GM21717 (cell line): ENCODE data around the gene ARHGEF9.
A peak's percentile ranks its signal among the peaks of the same experiment; 100 is the strongest.
"Not testable (repeated sequence)": the region's sequence is repeated elsewhere in the genome, so short reads cannot be mapped to it uniquely, and the experiment has no call there.

Experiments
- ATAC-seq: cut with Tn5 transposase; IDR thresholded peaks from one replicate; pipeline ENCODE4 v1.9.1; 2021; ENCODE audit warnings: mild to moderate bottlenecking, moderate library complexity; ENCODE audit not compliant: unreplicated experiment

ARHGEF9 gene

DNA sequence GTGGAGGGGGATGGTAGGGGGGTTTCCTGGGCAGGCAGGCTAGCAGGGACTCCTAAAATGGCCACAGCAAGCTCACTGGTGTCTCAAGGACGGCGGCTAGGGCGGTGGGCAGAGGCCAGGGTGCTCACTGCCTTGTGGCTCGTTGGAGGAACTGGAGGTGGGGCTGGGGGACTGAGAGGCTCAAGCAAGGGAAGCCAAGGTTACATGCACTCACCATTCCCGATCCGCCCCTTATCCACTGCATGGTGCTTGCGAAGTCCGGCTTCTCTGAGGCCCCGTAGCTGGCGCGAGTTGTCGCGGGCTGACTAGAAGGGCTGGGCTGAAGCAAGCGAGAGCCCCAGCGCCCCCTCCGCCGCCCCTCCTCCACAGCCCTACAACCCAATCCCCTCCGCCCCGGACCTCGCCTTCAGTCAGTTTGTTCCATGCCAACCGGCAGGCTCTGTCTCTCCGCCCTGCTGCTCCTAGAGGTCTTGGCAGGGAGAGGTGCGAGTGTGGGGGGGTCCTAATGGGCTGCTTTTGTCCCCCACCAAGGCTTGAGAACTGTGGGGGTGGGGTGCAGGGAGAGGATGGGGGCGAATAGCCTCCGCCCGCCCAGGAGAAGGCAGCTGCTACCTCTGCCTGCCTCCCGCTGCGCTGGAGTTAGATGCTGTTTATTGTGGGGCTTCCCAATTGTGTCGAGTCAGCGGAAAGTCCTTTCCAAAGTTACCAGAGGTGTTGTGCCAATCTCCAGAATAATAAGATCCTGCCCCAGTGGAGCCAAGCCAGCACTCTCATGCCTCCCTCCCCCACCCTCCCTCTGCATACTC is at the start of gene ARHGEF9:
Gene ARHGEF9 (minus strand): TSS at position 313 of the 806 bp plus-strand sequence. CDS start 69 bp downstream, at position 244.
- ATAC-seq: no peak

DNA sequence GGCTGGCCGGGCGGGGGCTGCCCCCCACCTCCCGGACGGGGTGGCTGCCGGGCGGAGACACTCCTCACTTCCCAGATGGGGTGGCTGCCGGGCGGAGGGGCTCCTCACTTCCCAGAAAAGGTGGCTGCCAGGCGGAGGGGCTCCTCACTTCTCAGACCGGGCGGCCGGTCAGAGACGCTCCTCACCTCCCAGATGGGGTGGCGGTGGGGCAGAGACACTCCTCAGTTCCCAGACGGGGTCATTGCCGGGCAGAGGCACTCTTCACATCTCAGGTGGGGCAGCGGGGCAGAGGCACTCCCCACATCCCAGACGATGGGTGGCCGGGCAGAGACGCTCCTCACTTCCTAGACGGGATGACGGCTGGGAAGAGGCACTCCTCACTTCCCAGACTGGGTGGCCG is 40.4 kb upstream of the ARHGEF9 start:
- not testable (repeated sequence) for ATAC-seq

DNA sequence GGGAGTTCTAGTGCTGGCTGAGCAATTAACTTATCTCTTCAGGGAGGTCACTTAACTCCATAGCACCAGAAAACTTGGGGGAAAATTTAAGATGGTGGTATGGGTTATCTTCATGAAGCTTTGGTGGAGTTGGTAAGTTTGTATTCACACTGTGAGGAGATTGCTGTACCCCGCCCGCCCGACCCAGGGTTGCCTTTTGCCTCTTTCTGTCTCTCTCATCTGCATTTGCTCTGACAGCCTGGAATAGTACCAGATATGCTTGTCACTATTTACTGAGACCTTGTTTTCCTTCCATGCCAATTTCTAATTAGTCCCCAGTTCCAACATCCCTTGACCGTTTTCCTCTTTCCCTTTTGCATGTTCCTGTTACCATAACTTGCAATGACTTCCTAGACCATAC is 33.1 kb upstream of the ARHGEF9 start:
- ATAC-seq: no peak

DNA sequence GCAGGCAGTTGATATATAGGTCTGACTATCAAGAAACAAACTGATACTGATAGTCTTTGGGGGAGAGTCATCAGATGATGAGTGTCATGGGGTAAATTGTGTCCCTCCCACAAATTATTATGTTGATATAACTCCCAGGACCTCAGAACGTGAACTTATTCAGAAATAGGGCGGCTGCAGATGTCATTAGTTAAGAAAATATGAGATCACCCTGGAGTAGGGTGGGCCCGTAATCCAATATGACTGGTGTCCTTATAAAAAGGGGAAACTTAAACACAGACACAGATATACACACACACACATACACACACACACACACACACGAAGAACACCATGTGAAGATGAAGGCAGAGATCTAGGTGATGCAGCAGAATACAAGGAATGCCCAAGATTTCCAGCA is 32.7 kb upstream of the ARHGEF9 start:
- ATAC-seq: no peak

DNA sequence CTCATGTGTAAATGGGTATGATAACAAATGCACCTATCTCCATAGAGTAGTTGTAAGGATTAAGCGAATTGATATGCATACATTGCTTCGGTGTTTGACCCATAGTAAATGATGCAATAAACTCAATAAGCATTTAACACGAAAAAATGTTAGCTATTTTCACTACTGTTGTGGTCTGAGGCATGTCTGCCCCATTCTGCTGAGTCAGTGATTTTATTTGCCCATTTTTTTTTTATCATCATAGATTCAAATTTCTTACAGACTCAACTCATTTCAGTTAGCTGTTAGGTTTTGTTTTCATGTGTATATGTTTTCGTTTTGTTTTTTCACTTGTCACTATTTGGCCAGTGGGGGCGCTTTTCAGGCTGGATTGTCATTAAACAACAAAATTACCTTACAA is 27.8 kb upstream of the ARHGEF9 start:
- ATAC-seq: no peak

DNA sequence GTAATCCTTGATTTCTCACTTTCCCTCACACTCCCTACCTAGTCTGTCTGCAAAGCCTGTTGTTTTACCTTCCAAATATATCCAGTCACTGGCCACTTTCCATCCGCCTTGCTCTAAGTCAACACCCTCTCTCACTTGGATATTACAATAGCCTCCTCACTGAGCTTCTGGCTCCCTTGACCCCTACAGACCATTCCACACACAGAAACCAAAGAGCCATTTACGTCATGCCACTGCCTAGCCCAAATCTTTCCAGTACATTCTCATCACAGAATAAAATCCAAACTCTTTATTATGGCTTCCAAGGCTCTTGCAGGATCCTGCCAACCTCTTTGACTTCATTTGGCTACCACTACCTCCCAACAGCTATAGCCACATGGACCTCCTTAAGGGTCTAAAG is 25.7 kb upstream of the ARHGEF9 start:
- no peak for ATAC-seq

DNA sequence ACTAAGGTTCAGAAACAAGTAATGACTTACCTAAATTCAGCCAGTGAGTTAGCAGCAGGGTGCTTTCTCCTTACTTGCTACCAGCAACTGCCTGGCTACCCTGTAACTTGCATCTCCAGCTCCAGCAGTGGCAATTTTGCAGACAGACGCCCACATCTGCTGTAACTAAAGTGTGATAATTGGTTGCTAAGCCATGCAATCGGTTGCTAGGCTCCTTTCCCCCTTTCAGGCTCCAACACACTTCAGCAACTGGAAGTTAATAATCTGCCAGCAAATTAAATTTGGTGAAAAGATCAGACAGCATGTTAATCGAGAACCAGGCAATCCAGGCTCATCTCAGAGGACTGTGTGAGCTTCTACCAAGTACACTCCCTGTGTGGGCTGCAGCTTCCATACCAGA is 24.2 kb upstream of the ARHGEF9 start:
- no peak for ATAC-seq

DNA sequence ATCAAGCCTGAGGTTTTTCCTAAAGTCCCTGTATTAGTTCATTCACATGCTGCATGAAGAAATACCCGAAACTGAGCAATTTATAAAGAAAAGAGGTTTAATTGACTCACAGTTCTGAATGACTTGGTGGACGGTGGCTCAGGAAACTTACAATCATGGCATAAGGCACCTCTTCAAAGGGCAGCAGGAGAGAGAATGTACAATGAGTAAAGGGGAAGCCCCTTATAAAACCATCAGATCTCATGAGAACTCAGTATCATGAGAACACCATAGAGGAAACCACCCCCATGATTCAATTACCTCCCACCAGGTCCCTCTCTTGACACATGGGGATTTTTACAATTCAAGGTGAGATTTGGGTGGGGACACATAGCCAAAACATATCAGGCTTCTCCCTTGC is 10.4 kb upstream of the ARHGEF9 start:
- not testable (repeated sequence) for ATAC-seq

DNA sequence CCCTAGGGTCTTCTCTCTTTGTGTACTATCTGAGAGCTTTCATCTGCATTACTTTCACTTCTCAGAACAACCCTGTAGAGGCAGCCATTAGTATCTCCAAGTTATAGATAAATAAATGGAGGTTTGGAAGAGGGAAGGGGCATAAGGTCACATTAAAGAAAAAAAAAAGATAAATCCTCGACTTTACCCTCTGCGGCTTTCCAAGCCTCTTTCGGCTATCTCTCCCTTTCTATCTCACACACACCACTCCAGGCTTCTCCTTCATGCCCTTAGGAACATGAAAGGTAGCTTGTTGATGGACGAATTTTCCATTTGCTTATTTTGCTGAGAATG is 660 bp upstream of the ARHGEF9 start:
- no peak for ATAC-seq

DNA sequence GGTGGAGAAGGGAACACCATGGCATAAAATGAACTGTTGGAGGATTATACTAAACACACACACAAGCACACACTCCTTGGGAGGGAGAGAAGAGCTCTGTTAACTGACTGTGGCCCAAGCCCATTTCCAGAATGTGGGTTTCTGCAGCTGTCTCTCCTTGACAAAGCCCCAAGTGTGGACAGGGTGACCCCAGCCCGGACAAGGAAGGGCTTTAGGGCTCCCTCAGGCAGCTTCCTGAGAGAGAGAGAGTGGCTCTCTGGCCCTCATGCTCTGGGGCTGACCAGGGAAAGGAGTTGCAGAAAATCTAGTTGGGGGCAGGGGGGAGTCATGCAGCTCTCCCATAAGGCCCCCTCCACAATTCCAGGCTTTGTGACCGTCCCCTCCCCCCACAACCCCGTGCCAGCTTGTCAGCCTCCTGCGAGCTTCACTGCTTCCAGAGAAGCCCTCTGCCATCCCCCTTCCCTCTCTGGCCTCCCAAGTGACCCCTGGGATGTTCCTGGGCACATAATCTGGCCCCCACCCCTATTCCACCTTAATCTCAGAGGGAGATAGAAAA is 590 bp downstream of the ARHGEF9 start:
- ATAC-seq: no peak

DNA sequence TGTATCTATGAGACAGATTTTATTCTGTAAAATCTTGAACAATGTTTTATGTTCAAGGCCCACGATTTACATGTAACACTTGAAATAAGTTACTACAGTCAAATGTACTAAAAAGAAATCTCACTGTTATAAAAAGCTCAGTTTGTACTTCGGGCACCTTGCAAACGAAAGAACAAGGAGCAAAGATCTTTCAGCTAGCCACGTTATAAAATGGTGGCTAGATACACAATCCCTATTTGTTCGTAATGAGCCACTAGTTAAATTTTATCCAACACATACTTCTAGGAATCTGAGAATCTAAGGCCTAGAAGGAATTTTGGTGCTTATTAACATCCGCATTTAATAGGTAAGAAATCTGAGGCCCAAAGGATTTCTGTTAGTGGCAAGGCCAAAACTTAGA is 2.5 kb downstream of the ARHGEF9 start:
- ATAC-seq: no peak

DNA sequence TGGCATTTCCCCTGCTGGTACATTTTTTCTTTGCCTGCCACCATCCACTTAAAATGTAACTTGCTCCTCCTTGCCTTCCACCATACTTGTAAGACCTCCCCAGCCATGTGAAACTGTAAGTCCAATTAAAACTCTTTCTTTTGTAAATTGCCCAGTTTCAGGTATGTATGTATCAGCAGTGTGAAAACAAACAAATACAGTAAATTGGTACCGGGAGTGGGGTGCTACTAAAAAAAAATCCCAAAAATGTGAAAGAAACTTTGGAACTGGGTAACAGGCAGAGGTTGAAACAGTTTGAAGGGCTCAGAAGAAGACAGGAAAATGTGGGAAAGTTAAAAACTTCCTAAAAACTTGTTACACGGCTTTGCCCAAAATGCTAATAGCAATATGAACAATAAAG is 16.3 kb downstream of the ARHGEF9 start:
- no peak for ATAC-seq

DNA sequence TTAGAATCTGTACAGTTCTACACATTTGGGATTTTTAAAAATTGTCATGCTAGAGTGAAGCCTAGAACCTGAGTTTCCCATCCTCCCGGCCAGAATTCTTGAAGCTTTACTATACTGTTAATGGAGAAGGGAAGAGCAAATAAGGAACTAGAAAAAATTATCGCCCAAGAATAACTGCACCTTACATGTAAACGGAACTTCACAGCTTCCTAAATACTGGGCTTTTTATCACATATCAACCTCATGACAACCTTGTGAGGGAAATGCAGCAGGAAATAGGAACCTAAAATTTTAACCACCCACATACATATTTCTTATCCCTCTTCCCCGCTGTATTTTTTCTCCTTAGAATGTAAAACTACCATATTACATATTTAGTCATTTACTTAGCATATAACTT is 19.3 kb downstream of the ARHGEF9 start:
- ATAC-seq: no peak

DNA sequence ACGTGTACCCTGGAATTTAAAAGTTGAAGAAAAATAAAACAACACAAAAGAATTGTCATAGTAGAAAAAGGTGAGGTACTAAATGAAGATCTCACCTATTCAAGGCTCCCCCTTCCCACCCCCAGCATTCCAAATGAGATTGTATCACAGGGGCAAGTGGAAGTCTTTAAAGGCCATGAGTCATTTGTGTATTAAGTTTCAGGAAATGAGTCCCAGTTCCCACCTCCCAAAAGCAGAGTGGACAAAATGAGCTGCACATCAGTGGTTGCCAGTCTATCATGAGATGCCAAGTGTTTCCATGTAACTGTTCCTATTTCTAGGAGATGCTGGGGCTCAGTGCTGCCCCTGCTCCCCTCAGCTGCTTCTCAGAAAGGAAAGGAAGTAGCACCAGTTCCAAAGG is 20.1 kb downstream of the ARHGEF9 start:
- ATAC-seq: no peak

DNA sequence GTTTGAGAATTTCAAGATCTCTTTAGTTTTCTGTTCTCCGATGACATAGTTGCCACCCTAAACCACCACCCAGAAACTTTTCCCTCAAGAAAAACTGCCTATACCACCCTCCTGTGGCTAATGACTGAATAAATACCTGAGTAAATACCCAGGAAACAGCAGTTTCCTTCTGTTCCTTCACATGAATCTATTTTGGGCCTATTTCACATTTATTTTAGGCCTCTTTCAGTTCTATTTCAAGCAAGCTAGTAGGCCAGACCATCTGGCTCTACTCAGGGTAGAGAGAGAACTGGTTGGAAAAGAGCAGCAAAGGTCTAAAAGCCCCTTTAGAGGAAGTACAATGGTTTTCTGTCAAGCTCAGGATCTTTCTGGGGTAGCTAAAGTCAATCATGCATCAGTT is 23.4 kb downstream of the ARHGEF9 start:
- ATAC-seq: peak; percentile 79

DNA sequence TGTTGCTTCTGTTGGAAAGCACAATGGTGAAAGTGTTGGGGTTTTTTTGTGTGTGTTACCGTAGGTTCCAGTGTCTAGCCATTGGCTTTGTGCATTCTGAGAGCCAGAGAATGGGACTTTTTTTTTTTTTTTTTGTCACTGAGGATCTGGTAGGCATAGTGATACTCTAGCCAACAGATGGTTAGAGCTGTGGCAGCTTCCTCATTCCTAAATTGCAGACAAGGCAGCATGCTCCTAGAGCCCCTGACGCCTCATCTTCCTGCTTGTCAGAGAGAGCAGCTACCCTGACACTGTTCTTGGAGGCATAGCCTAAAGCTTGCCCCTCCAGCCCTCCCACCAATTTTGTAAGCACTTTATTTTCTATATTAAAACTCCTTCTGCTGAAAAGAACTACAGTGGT is 27.0 kb downstream of the ARHGEF9 start:
- no peak for ATAC-seq

DNA sequence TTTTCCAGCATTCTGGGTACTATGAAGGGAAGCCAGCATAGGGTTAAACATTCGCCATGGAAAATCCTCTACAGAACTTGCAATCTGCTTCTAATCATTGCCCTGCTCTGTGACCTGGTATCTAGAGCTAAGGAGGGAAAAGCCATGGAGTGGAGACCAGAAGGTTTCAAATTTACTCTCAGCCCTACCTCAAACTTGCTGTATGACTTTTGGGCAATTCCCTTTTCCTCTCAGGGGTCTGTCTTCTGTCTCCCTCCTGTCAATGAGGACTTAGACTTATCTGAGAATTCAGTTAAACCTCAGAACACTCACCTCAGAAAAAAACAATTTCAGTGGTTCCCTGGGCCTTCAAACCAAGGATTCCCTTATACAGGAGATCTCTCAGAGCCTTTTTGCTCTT is 29.1 kb downstream of the ARHGEF9 start:
- ATAC-seq: no peak

DNA sequence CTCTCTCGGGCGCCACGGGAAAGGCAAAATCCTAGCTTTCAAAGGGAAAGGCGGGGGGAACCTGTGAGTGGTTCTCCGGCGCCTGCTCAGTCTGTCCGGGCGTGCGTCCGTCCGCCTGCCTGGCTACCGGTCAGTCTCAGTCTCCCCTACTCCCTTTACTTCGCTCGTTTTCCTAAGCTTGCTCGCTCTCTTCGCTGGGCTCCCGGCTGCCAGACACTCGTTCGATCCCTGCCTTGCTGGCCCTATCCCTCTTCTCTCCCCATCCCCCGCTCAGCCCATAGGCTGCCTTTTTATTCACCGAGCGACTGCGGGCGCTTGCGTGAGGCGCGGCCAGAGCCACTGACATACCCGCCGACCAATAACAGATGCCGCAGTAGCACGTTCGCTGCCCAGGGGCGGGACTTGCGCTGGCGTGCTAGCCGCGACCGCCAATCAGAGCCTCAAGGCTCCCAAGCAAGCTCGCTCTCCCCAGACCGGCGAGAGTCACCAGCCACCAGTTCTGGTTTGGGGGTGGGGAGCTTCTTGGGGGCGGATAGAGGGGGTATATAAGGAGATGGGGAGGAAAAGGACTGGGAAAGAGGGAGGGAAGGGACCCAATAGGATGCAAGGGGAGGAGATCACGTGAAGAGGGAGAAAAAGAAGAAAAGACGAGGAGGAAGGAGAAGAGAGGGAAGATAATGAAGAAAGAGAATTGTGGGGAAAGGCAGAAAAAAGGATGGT is 30.0 kb downstream of the ARHGEF9 start:
- ATAC-seq: peak; percentile 95

DNA sequence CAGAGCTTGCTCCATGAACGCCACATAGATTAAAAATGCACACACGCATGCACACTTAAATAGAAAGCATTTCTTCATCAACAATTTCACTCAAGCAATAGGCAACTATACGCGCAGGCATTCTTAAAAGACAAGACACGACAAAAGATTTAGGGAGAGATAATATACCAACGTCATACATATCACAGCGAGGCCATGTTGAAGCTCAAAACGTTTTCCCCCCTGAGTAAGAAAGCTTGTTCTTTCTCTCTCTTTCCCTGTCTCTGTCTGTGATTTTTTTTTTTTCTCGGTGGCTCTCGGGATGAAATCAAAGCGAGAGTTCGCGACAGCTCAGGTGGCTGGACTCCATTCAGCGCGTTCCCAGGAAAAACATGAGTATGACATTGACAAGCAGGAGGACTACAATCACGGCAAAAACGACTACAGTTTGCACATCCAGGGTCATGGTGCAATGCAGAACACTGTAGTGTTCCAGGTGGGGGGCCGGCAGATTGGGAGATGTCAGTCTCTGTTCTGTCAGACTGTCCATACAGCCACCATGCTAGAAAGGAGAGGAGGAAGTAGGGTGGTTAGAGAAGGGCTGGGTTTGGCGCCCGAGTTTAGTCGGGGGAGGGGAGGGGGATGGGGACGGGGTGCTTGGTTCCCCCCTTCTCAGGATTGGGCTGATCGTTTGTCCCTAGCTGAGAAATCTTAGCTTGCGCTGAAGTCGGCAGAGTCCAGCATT is 30.7 kb downstream of the ARHGEF9 start:
- peak; percentile 39 for ATAC-seq

DNA sequence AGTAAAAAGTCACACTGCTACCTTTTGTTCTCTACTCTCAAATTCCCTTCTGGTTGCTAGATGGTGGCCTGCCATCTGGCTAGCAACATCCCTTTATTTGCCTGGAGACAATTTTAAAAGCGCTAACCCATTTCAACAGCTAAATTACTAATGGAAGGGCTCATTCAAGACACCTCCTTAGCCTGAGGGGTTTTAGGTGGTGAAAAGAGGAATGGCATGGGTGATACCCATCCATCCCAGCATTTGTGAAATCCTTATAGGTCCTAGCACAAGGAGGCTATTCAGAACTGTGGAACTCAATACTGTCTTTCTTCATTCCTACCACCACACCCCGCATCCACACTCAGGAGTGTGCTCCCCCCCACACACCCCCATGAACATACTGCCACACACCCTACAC is 33.5 kb downstream of the ARHGEF9 start:
- ATAC-seq: no peak

DNA sequence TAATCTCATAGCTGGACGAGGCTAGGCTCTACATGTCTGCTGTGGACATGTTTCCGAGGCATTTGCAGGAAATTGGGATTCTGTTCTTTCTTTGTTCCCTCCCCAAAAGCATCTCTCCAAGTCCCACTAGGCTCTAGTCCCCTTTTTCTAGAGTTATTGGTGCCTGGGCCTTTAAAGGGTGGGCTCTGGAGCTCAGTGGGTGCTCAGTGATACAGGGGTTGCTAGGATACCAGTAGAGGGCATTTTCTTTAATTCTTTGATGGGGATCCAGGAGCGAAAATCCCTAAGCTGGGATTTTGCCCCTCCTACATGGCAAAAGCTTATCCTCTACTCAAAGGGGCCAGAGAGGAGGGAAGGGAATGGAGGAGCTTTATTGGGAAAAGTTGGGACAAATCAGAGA is 34.2 kb downstream of the ARHGEF9 start:
- ATAC-seq: no peak

DNA sequence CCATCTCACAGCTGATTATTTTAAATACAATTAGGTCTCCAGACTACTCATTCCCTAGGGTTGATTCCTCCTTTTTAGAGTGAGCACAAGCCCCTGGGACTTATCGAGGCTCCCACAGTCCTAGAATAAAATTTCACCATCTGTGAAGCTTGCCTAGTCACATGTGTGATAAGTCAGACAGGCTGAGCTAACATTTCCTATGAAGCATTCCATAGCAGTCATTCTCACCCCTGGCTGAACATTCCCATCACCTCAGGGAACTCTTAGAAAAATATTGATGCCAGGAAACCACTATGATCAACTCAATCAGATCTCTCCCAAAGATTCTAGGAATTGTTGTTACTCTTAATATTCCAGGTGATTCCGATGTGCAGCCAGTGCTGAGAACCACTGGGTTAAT is 37.7 kb downstream of the ARHGEF9 start:
- ATAC-seq: no peak
